Testis (tissue), 2 donors: ENCODE measurements around the gene PPOX.

ENCODE experiments used
- CTCF ChIP-seq, 3 experiments: fragments of 450-650 bp in 2 of 3; fragments of 200-600 bp in 1 of 3; sonication (generic) in 1 of 3; IDR thresholded peaks; one replicate each; pipeline ENCODE4 v1.5.1; 2016 to 2019; ENCODE audit warnings: antibody characterized with exemption in 3 of 3, mild to moderate bottlenecking in 2 of 3, moderate library complexity in 1 of 3
- POLR2A ChIP-seq: fragments of 450-650 bp; IDR thresholded peaks from one replicate; pipeline ENCODE4 v1.6.1; 2017; ENCODE audit warnings: antibody characterized with exemption, mild to moderate bottlenecking, moderate library complexity

- TF ChIP-seq POLR2A (no peak), CTCF (IDR thresholded peaks at IDR 0.05) (no peak)
These were observed 50.9 kb downstream of the PPOX start for GRCh38 chr1:161216945-161217712.
